HG02763 (cell line): ENCODE data around the gene ELAC1.

ENCODE experiments used
- ATAC-seq: cut with Tn5 transposase; IDR thresholded peaks from one replicate; pipeline ENCODE4 v1.9.1; 2021; ENCODE audit warnings: mild to moderate bottlenecking, moderate library complexity; ENCODE audit not compliant: unreplicated experiment

ELAC1 gene

DNA sequence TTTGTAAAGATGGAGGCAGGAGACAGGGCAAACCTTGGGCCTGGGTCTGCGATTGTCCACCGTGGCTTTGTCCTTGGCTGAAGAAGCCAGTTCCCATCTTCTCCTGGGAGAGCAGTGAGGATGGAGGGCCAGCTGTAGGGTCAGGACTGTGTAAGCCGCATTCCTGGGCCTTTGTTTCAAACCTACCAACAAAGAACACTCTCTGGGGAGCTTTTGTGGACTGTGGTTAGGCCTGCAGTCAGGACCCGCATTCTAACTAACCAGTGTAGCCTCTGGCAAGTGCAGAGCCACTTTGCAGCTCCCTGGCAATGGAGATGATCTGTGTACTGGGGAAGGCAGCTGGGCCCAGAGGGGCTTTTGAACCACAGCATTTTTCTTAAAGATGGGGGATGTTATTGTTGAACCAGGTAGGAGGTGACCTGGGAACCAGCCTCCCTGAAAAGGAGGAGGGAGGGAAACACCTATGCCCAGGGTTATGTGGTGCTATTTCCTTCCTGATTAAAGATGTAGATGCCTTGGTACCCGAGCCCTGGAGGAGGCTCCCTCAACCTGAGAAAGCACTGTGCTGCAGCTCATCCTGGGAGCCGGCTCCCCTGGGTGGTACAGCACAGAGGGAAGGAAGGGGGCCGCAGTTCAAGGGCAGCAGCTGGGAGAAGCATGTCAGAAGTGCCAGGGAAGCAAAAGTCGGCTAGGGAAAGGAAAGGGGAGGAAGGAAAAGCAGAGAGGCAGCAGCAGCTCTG is 49.5 kb downstream of the ELAC1 start:
- ATAC-seq: no peak

GRCh38 chr18:51020536-51020935 is 52.7 kb downstream of the ELAC1 start:
- ATAC-seq: no peak

DNA sequence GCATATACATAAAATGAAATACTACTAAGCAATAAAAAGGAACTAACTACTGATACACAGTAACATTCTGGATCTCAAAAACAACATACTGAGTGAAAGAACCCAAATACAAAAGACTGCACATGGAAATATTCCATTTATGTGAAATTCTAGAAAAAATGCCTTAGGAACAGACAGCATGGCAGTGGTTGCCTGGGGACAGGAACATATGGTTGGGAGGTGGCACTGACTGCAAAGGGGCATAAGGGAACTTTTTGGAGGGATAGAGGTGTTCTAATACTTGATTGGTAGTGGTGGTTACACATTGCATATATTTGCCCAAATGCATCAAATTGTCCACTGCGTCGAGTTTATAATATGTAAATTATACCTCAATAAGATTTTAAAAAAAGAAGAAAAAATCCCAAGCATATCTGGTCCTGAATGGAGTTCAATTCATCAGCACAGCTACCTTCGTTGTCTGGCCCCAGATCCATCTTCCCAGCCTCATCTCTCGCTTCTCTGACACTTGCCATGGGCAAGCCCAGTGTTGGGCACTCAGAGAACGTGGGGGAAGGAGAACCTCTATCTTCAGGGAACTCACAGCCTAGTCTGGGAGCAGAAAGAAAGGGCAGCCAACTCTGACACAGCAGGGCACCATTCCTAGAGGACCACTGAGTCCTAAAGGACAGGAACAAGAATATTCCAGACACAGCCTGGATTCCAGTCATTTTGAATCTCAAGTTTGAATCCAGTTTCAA is 53.6 kb downstream of the ELAC1 start:
- no peak for ATAC-seq

GRCh38 chr18:51025512-51025911 is 57.7 kb downstream of the ELAC1 start:
- no peak for ATAC-seq

DNA sequence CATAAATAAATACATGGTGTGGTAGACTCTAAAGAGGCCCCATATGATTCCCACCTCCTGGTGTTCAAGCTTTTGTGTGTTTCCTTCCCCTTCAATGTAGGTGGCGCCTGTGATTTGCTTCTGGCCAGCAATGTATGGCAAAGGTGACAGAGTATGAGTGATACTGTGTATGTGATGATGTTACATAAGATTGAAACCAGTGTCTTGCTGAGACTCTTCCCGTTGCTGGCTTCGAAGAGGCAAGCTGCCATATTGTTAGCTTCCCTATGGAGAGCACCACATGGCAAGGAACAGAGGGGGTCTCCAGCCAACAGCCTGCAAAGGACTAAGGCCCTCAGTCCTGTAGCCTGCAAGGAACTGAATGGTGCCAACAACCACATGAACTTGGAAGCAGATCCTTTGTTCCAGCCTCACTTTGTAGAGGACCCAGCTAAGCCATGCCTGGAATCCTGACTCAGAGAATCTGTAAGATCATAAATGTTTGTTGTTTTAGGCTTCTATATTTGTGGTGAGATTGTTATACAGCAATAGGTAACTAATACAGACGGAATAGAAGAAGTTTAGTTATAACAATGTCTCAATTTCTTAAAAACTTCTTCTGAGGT is 60.5 kb downstream of the ELAC1 start:
- no peak for ATAC-seq

GRCh38 chr18:51029378-51029693 is 61.5 kb downstream of the ELAC1 start:
- no peak for ATAC-seq

DNA sequence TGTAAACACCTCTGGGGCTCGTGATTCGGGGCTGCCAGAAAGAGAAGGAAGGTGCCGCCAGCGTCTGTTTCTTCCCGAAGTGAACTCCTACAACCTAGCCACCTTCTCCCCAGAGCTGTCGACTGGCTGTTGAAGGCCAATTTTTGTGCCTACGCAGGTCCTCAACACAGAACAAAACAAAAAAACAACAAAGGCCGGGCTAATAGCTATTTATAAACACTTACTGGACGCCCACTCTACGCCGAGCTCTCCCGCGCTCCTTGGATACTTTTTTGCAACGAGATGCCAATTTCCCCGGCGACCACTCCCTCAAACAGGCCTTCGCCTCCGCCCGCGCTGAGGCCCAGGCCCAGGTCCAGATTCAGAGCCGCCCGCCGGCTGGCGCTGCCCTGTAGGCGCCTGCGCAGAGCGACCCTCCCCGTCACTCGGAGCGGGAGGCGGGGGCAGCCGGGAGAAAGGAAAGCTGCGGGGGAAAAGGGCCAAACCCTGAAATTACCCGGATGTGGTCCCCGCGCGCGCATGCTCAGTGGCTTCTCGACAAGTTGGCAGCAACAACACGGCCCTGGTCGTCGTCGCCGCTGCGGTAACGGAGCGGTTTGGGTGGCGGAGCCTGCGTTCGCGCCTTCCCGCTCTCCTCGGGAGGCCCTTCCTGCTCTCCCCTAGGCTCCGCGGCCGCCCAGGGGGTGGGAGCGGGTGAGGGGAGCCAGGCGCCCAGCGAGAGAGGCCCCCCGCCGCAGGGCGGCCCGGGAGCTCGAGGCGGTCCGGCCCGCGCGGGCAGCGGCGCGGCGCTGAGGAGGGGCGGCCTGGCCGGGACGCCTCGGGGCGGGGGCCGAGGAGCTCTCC is 62.1 kb downstream of the ELAC1 start, which contains the start of gene SMAD4:
Gene SMAD4, plus strand, starts transcription at position 520 of the 843 bp plus-strand sequence. CDS start 16,834 bp downstream, outside the sequence.
- ATAC-seq: peak; percentile 82

GRCh38 chr18:51030537-51031258 is 62.9 kb downstream of the ELAC1 start:
- ATAC-seq: peak; percentile 59

GRCh38 chr18:51032193-51032592 is 64.4 kb downstream of the ELAC1 start:
- ATAC-seq: no peak

DNA sequence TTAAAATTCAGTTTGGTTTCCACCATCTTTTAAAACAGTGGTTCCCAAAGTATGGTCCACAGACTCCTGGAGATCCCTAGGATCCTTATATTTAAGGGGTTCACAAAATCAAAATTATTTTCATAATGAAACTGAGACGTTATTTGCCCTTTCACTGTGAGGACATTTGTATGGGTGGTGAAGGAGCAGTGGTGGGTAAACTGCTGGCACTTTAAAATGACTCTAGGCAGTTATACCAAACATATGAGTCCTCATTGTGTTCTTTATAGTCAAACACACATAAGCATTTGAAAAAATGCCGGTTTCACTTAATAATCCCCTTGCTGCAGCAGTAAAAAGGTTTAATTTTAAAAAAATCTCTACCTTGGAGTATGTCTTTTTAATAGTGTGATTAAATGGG is 69.4 kb downstream of the ELAC1 start:
- ATAC-seq: no peak
